ENCODE measurements around the gene EFCAB7.
A peak's percentile ranks its signal among the peaks of the same experiment; 100 is the strongest.

The EFCAB7 gene

DNA sequence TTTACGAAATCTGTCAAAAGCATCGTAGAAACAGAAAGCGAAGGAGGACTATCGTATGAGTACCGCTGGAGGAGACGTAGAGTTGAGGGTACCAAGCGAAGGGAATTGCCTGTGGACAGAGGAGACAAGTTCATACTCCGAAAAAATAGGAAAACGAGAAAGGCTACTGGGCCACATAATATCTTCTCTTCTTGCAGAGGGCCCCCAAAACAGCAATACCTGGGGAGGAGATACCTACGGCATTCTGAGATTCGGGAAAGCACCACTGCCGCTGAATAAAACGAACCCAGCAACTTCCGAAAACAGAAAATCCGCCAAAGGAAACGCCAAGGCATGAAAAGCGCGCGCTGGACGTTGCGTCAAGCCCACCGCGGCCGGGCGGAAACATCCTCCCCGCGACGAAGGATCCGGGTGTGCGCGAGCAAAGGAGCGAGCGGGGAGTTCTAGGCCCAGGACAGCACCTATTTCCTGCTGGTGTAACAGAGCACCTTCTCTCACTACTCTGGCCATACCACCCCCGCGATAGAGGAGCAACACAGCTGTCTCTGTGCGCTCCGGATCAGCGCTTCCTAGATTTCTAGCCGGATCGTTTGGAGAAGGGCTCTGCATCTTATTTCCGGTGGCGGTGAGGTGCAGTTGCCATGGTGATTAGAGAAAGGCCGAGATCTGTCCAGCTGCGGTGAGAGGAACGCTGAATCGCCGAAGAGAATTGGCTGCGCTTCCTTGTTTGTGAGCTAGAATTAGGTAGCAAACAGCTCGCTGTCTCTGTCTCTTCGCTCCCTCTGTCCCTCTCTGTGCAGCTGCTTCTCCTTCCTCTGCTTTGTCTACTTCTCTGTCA, at the start of gene EFCAB7, which contains the start of gene ITGB3BP:
Gene EFCAB7 (plus strand): TSS at position 635 of the 838 bp plus-strand sequence. CDS start 2,048 bp downstream, outside the sequence.
Gene ITGB3BP (minus strand): TSS at position 335 of the 838 bp plus-strand sequence. CDS start 92 bp downstream, at position 243.
- Mint-ChIP-seq H3K27ac (peak within 1 kb of the TSS; percentile 99), H3K27me3 (no peaks in the 10 kb centered on the region), H3K4me3 (peak within 1 kb of the TSS; percentile 94), H3K36me3 (peaks cover 2% of the 10 kb centered on the region), H3K4me1 (peaks cover 38% of the 10 kb centered on the region), H3K9me3 (no peaks in the 10 kb centered on the region)

GRCh38 chr1:63475761-63476160, 47.6 kb upstream of the EFCAB7 start:
- Mint-ChIP-seq H3K27me3 (no peaks in the 10 kb centered on the region), H3K36me3 (peaks cover 7% of the 10 kb centered on the region), H3K9me3 (no peaks in the 10 kb centered on the region), H3K4me1 (no peaks in the 10 kb centered on the region), H3K4me3 (no peak overlapping the region), H3K27ac (no peak overlapping the region)

GRCh38 chr1:63480057-63480456, 43.3 kb upstream of the EFCAB7 start:
- Mint-ChIP-seq H3K27ac (no peak overlapping the region), H3K36me3 (peaks cover 6% of the 10 kb centered on the region), H3K4me3 (no peak overlapping the region), H3K9me3 (no peaks in the 10 kb centered on the region), H3K4me1 (no peaks in the 10 kb centered on the region), H3K27me3 (no peaks in the 10 kb centered on the region)

DNA sequence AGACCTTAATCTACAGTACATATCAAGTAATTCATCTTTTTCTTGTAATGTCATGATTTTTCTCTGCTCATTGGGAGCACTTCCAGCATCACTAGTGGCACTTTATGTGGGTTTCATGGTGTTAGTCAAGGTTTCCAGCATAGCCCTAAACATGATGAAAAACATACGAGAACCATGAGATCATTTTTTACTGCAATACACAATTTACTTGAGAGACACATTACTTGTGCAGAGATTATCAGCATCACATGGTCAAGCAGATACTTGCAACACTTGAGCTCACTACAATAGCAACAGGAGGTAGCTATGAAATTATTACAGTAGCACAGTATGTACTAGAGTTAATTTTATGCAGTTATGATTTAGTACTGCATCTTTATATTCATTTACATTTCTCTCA, 36.7 kb upstream of the EFCAB7 start:
- peaks cover 6% of the 10 kb centered on the region for H3K36me3 Mint-ChIP-seq
- no peaks in the 10 kb centered on the region for H3K9me3 Mint-ChIP-seq
- H3K27me3 Mint-ChIP-seq: no peaks in the 10 kb centered on the region
- H3K4me3 Mint-ChIP-seq: no peak overlapping the region
- H3K4me1 Mint-ChIP-seq: no peaks in the 10 kb centered on the region
- no peak overlapping the region for H3K27ac Mint-ChIP-seq

- peaks cover 2% of the 10 kb centered on the region for H3K4me1 Mint-ChIP-seq
- no peaks in the 10 kb centered on the region for H3K9me3 Mint-ChIP-seq
- peaks cover 7% of the 10 kb centered on the region for H3K36me3 Mint-ChIP-seq
- H3K27me3 Mint-ChIP-seq: no peaks in the 10 kb centered on the region
- H3K4me3 Mint-ChIP-seq: no peak overlapping the region
- no peak overlapping the region for H3K27ac Mint-ChIP-seq
These were observed 35.8 kb upstream of the EFCAB7 start for GRCh38 chr1:63487336-63488065.

DNA sequence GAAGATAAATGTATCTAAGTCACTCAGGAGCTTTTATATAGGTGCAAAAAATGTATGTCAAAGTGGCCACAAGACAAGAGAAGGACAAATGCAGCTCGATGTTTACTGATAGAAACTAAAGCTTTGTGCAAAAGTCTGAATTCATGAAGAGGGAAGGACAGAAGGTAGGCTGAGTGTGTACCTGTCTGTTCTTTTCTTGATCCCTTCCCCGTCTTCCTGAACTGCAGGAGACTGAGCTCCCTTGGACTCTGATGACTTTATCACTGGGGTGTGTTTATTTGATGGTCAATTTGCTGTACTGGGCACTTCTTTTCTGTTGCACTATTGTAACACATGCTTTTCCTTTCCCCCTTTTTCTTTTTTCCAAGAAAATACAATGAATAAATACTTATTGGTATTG, 25.7 kb upstream of the EFCAB7 start:
- Mint-ChIP-seq H3K27ac (no peak overlapping the region), H3K36me3 (peaks cover 24% of the 10 kb centered on the region), H3K4me1 (peaks cover 8% of the 10 kb centered on the region), H3K4me3 (no peak overlapping the region), H3K27me3 (no peaks in the 10 kb centered on the region), H3K9me3 (no peaks in the 10 kb centered on the region)

DNA sequence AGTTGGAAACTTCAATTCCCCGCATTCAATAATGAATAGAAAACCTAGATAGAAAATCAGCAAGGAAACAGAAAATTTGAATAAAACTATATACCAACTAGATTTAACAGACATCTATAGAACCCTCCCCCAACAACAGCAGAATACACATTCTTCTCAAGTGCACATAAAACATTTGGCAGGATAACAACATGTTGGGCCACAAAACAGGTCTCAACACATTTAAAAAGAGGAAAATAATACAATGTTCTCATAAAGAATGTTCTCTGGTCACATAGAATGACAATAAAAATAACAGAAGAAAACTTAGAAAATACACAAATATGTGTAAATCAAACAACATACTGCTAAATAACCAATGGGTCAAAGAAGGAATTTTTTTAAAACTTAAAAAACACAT, 25.2 kb upstream of the EFCAB7 start:
- H3K9me3 Mint-ChIP-seq: no peaks in the 10 kb centered on the region
- H3K27ac Mint-ChIP-seq: no peak overlapping the region
- H3K4me3 Mint-ChIP-seq: no peak overlapping the region
- H3K36me3 Mint-ChIP-seq: peaks cover 21% of the 10 kb centered on the region
- H3K27me3 Mint-ChIP-seq: no peaks in the 10 kb centered on the region
- H3K4me1 Mint-ChIP-seq: peaks cover 7% of the 10 kb centered on the region

DNA sequence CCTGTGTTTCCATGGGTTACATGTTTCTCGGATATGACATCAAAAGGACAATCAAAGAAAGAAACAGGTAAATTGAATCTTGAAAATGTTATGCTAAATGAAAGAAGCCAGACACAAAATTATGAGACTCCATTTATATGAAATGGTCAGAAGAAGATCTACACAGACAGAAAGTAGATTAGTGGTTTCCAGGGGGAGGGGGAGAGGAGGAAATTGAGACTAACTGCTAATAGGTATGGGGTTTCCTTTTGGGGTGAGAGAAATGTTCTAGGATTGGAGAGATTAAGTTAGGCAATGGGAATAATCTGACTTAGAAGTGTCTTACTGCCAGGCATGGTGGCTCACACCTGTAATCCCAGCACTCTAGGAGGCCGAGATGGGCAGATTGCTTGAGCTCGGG, 22.1 kb upstream of the EFCAB7 start:
- Mint-ChIP-seq H3K36me3 (peaks cover 24% of the 10 kb centered on the region), H3K4me1 (peaks cover 7% of the 10 kb centered on the region), H3K4me3 (no peak overlapping the region), H3K9me3 (no peaks in the 10 kb centered on the region), H3K27me3 (no peaks in the 10 kb centered on the region), H3K27ac (no peak overlapping the region)

DNA sequence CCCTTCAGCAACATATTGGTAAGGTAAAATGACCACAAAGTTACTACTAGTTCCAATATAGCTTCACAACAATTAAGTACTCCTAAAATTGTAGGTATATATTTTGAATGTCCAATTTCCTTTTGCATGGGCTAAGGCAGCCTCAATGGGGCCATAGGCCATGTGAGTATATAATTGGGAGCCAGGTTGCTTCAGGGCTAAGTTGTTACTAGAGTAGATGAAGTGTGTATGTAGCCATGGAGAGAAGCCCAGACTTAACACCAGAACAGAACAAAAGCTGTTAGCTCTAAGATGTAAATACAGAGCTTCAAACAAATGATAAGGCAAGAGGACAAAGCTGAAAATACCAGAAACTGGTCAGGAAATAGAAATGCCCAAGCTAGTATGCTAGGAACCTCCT, 16.5 kb upstream of the EFCAB7 start:
- Mint-ChIP-seq H3K9me3 (no peaks in the 10 kb centered on the region), H3K36me3 (peaks cover 12% of the 10 kb centered on the region), H3K27ac (no peak overlapping the region), H3K4me1 (no peaks in the 10 kb centered on the region), H3K27me3 (no peaks in the 10 kb centered on the region), H3K4me3 (no peak overlapping the region)

GRCh38 chr1:63509718-63510117, 13.6 kb upstream of the EFCAB7 start:
- H3K36me3 Mint-ChIP-seq: peaks cover 16% of the 10 kb centered on the region
- no peak overlapping the region for H3K27ac Mint-ChIP-seq
- no peaks in the 10 kb centered on the region for H3K4me1 Mint-ChIP-seq
- H3K4me3 Mint-ChIP-seq: no peak overlapping the region
- H3K9me3 Mint-ChIP-seq: no peaks in the 10 kb centered on the region
- H3K27me3 Mint-ChIP-seq: no peaks in the 10 kb centered on the region

GRCh38 chr1:63512584-63512983, 10.7 kb upstream of the EFCAB7 start:
- Mint-ChIP-seq H3K4me1 (peaks cover 5% of the 10 kb centered on the region), H3K9me3 (no peaks in the 10 kb centered on the region), H3K27ac (no peak overlapping the region), H3K27me3 (no peaks in the 10 kb centered on the region), H3K4me3 (no peak overlapping the region), H3K36me3 (peaks cover 10% of the 10 kb centered on the region)

DNA sequence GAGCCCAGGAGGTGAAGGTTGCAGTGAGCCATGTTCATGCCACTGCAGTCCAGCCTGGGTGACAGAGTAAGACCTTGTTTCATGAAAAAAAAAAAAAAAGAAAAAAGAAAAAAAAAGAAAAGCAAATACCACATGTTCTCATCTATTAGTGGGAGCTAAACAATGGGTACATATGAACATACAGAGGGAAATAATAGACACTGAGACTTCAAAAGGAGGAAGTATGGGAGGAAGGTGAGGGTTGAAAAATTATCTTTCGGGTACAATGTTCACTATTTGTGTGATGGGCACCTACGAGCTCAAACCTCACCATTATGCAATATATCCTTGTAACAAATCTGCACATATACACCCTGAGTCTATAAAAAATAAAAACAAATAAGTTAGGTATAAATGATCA, 6.7 kb upstream of the EFCAB7 start:
- no peak overlapping the region for H3K4me3 Mint-ChIP-seq
- H3K27ac Mint-ChIP-seq: no peak overlapping the region
- H3K36me3 Mint-ChIP-seq: peaks cover 5% of the 10 kb centered on the region
- H3K4me1 Mint-ChIP-seq: peaks cover 21% of the 10 kb centered on the region
- H3K27me3 Mint-ChIP-seq: no peaks in the 10 kb centered on the region
- H3K9me3 Mint-ChIP-seq: no peaks in the 10 kb centered on the region

GRCh38 chr1:63523738-63524137, 413 bp downstream of the EFCAB7 start:
- Mint-ChIP-seq H3K27me3 (no peaks in the 10 kb centered on the region), H3K27ac (peak overlapping the region; percentile 99)

DNA sequence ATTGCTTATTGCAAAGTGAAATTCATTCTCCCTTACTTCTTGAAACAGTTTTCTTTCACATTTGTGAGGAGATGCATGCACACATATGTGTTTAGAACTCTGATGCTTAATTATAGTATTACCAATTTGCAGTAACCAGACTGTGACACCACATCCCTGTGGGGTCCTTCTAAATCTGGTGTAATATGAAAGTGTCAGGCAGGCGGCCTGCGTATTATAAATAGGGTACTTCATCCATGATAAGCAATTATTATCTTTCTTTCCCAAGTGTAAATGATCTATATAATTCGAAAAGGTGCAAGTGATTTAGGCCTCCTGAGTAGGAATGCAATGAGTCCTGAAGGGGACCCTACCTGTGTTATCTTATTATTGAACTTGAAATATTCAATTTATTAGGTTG, 876 bp downstream of the EFCAB7 start:
- H3K27ac Mint-ChIP-seq: peak overlapping the region; percentile 74
- H3K36me3 Mint-ChIP-seq: peaks cover 3% of the 10 kb centered on the region
- no peaks in the 10 kb centered on the region for H3K9me3 Mint-ChIP-seq
- H3K27me3 Mint-ChIP-seq: no peaks in the 10 kb centered on the region
- peak overlapping the region; percentile 94 for H3K4me3 Mint-ChIP-seq
- peaks cover 38% of the 10 kb centered on the region for H3K4me1 Mint-ChIP-seq

More at GRCh38 chr1:63523738-63524137, 413 bp downstream of the EFCAB7 start:
- Mint-ChIP-seq H3K36me3 (peaks cover 3% of the 10 kb centered on the region), H3K4me1 (peaks cover 38% of the 10 kb centered on the region), H3K9me3 (no peaks in the 10 kb centered on the region), H3K4me3 (peak overlapping the region; percentile 94)

DNA sequence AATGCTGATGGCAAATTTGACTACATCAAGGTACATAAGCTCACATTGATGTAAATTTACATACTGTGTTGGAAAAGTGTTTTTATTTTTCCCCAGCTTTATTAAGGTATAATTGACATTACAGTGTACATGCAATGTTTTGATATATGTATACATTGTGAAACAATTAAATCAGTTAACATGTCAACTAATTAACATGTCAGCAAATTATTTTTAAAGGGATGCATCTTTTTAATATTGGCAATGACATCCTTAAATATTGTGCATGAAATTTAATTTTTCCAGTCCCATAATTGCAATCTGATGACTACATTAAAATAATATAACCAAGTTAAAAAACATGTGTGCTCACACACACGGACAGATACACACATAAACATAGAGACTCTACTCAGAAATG, 9.4 kb downstream of the EFCAB7 start:
- Mint-ChIP-seq H3K27me3 (no peaks in the 10 kb centered on the region), H3K36me3 (peaks cover 5% of the 10 kb centered on the region), H3K4me1 (no peaks in the 10 kb centered on the region), H3K27ac (no peak overlapping the region), H3K4me3 (no peak overlapping the region), H3K9me3 (no peaks in the 10 kb centered on the region)

DNA sequence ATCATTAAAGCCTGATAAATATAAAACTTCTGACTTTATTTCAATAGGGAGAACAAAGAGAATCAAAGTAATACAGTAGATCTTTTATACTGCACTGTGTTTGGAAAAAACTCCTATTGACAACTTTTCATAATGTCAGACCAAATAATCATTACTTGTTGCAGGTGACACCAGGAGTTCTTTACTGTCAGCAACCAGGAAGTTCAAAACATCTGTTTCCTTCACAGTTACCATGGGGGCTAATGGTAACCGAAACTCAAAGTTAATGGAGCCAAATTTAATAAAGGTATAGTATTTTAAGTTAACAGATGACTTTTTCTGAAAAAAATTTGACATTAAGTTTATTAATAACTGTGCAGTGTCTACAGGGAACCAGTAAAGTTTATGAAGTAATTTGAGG, 10.6 kb downstream of the EFCAB7 start:
- no peak overlapping the region for H3K27ac Mint-ChIP-seq
- no peaks in the 10 kb centered on the region for H3K9me3 Mint-ChIP-seq
- no peaks in the 10 kb centered on the region for H3K4me1 Mint-ChIP-seq
- peaks cover 4% of the 10 kb centered on the region for H3K36me3 Mint-ChIP-seq
- H3K27me3 Mint-ChIP-seq: no peaks in the 10 kb centered on the region
- no peak overlapping the region for H3K4me3 Mint-ChIP-seq
